Measurements from ENCODE around the gene SLAIN1. TPM values are rescaled to one million over a fixed set of nuclear protein-coding genes. Genes with fewer than 3 reads are reported as not detected.

Gene SLAIN1
- total and polyA plus RNA-seq, 2 of the 13 experiments (the other 11 are each of a cell fraction or from before 2014, with no cell fraction given) = 1.2 to 4.5 TPM

- no peak for FAIRE-seq
- H3K4me2 ChIP-seq (ENCODE audit: low read depth, low read length) = no peak overlapping the region
- CTCF ChIA-PET (ENCODE audit: low intra/inter-chr PET ratio, low total read pairs) = no interaction called here
- H3K4me1 ChIP-seq (ENCODE audit: insufficient read depth, low read length) = no peaks in the 10 kb centered on the region
- no peak overlapping the region for H3K27ac ChIP-seq (ENCODE audit: extremely low read length, insufficient read depth, low read length)
- no peak overlapping the region for H3K4me3 ChIP-seq (replicated peaks in 1 of 3; ENCODE audit: insufficient read depth in 1 of 3, low read depth in 2 of 3, low read length in 3 of 3)
- POLR2A ChIA-PET = no interaction called here
- no peaks in the 10 kb centered on the region for H3K27me3 ChIP-seq (ENCODE audit: control insufficient read depth in 1 of 2, insufficient read depth in 2 of 2, low read length in 2 of 2)
- BruUV-seq (replicated peaks) = no TSS peak
- TF ChIP-seq DBP (CRISPR knock-in tag; IDR thresholded peaks at IDR 0.05; ENCODE audit: not compliant biosample characterization) = no peak
- no peak for TF ChIP-seq ZNF30 (CRISPR knock-in tag; IDR thresholded peaks at IDR 0.05)
- TF ChIP-seq ZNF484 (CRISPR knock-in tag; IDR thresholded peaks at IDR 0.05; ENCODE audit: borderline replicate concordance, low read depth) = no peak
- TF ChIP-seq ELF3 (CRISPR knock-in tag; IDR thresholded peaks at IDR 0.05) = no peak
- TF ChIP-seq SKIL (CRISPR knock-in tag; IDR thresholded peaks at IDR 0.05; ENCODE audit: borderline replicate concordance) = no peak
- no peak for TF ChIP-seq ZNF770 (CRISPR knock-in tag; IDR thresholded peaks at IDR 0.05)
- TF ChIP-seq ZSCAN22 (CRISPR knock-in tag; IDR thresholded peaks at IDR 0.05) = no peak
- no peak for ATAC-seq
- intact Hi-C loops (cut with micrococcal nuclease; ENCODE audit: unreplicated experiment) = no loop called here
- in situ Hi-C loops (cut with HindIII; ENCODE audit: extremely low pct_ligation_motif_present, low pct_unique_long_range_greater_than_20kb) = no loop called here
- WGBS (ENCODE audit: low lambda C conversion rate) = 36% methylated on average over 8 of the region's 8 CpGs
- H3K36me3 ChIP-seq (replicated peaks in 1 of 2; ENCODE audit: control insufficient read depth in 1 of 2, insufficient read depth in 2 of 2, low read length in 2 of 2) = no peaks in the 10 kb centered on the region
- H4K20me1 ChIP-seq (ENCODE audit: insufficient read depth, low read length) = no peaks in the 10 kb centered on the region
- H3K79me2 ChIP-seq (ENCODE audit: insufficient read depth, low read length) = no peaks in the 10 kb centered on the region
- no peaks in the 10 kb centered on the region for H3K9me3 ChIP-seq (ENCODE audit: low read length)
- H2AFZ ChIP-seq (ENCODE audit: low read length) = no peak overlapping the region
- no peak for DNase-seq (ENCODE audit: low spot score)
- no peak overlapping the region for H3K9ac ChIP-seq (ENCODE audit: insufficient read depth, low read depth, low read length)
Observed at GRCh38 chr13:77729502-77730221, 32.2 kb downstream of the SLAIN1 start.

Data from HepG2 (cell line).